DND-41 (cell line): ENCODE results near the gene NOS1AP.

Source experiments
- EZH2 ChIP-seq: IDR thresholded peaks from 3 replicates; pipeline ENCODE4 v1.6.1; 2012; ENCODE audit warnings: borderline replicate concordance, low read depth, mild to moderate bottlenecking, moderate library complexity, low read length, inconsistent platforms; ENCODE audit not compliant: severe bottlenecking
- TF ChIP-seq, protein P1 (sequence below): IDR thresholded peaks from 2 replicates; pipeline ENCODE4 v1.5.1; 2012; ENCODE audit warnings: borderline replicate concordance, low read length, moderate library complexity, mild to moderate bottlenecking; ENCODE audit not compliant: poor library complexity, severe bottlenecking; ENCODE audit errors: extremely low read depth

DNA sequence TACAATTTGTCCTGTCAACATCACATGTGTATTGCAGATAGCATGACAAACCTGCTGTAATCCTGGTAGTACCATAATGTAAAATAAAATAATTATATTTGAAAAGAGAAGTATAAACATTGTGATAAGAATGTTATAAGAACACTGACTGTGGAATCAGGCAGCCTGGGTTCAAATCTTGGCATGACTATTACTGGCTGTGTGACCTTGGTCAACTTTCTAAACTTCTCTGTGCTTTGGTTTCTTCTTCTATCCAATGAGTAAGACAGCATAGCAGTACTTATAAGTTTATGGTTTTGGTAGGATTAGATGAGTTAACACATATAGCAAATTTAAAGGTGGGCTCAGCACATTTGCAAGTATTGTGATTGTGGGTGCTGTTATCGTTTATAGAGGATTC, 147.1 kb downstream of the NOS1AP start:
- TF ChIP-seq EZH2, result no peak
- TF ChIP-seq, protein P1, sequence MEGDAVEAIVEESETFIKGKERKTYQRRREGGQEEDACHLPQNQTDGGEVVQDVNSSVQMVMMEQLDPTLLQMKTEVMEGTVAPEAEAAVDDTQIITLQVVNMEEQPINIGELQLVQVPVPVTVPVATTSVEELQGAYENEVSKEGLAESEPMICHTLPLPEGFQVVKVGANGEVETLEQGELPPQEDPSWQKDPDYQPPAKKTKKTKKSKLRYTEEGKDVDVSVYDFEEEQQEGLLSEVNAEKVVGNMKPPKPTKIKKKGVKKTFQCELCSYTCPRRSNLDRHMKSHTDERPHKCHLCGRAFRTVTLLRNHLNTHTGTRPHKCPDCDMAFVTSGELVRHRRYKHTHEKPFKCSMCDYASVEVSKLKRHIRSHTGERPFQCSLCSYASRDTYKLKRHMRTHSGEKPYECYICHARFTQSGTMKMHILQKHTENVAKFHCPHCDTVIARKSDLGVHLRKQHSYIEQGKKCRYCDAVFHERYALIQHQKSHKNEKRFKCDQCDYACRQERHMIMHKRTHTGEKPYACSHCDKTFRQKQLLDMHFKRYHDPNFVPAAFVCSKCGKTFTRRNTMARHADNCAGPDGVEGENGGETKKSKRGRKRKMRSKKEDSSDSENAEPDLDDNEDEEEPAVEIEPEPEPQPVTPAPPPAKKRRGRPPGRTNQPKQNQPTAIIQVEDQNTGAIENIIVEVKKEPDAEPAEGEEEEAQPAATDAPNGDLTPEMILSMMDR, result no peak
